SU-DHL-6 (cell line): ENCODE data around the gene RBM34.
"Not testable (repeated sequence)": the region's sequence is repeated elsewhere in the genome, so short reads cannot be mapped to it uniquely, and the experiment has no call there.

Experiments used
- H2AFZ ChIP-seq: fragments of 200-600 bp; sonication (generic); 2 replicates; pipeline ENCODE4 v1.6.1; 2014; ENCODE audit warnings: low read depth, mild to moderate bottlenecking, moderate library complexity, mixed read lengths, antibody characterized with exemption, low read length; ENCODE audit not compliant: severe bottlenecking
- H3F3A ChIP-seq: fragments of 200-600 bp; shearing (Covaris generic); 2 replicates; pipeline ENCODE4 v1.6.0; 2016; ENCODE audit warnings: antibody characterized with exemption, mild to moderate bottlenecking; ENCODE audit not compliant: insufficient read depth
- H3K27ac ChIP-seq: fragments of 200-600 bp; sonication (generic); 2 replicates; pipeline ENCODE4 v1.5.1; 2016; ENCODE audit warnings: low read depth, mild to moderate bottlenecking, low read length, moderate library complexity, mixed read lengths
- H3K27me3 ChIP-seq: fragments of 200-600 bp; sonication (generic), shearing (Covaris generic); 2 replicates; pipeline ENCODE4 v1.6.0; 2014; ENCODE audit warnings: mild to moderate bottlenecking, low read length
- H3K36me3 ChIP-seq: fragments of 200-600 bp; sonication (generic); 2 replicates; pipeline ENCODE4 v1.6.1; 2014; ENCODE audit warnings: mild to moderate bottlenecking, low read length, mixed read lengths
- H3K4me2 ChIP-seq: fragments of 300-600, 200-600 bp; shearing (Covaris generic), sonication (generic); 2 replicates; pipeline ENCODE4 v1.6.0; 2014; ENCODE audit warnings: low read length, low read depth, mild to moderate bottlenecking; ENCODE audit not compliant: poor library complexity, severe bottlenecking
- H3K4me3 ChIP-seq: fragments of 200-600 bp; sonication (generic); 2 replicates; pipeline ENCODE4 v1.5.1; 2014; ENCODE audit warnings: antibody characterized with exemption, low read length, mild to moderate bottlenecking, mixed read lengths; ENCODE audit not compliant: insufficient read depth, poor library complexity, severe bottlenecking
- H3K79me2 ChIP-seq: fragments of 200-600 bp; sonication (generic); 2 replicates; pipeline ENCODE4 v1.6.1; 2014; ENCODE audit warnings: mild to moderate bottlenecking, low read length, moderate library complexity; ENCODE audit not compliant: insufficient read depth
- H3K9ac ChIP-seq: fragments of 200-600 bp; sonication (generic); 2 replicates; pipeline ENCODE4 v1.7.0; 2014; ENCODE audit warnings: mild to moderate bottlenecking, low read length
- H3K9me2 ChIP-seq: fragments of 200-600 bp; sonication (generic); replicated peaks from 2 replicates; pipeline ENCODE4 v1.6.1; 2014; ENCODE audit warnings: low read length; ENCODE audit not compliant: insufficient read depth
- H3K9me3 ChIP-seq: fragments of 200-600 bp; sonication (generic); 2 replicates; pipeline ENCODE4 v1.6.1; 2014; ENCODE audit warnings: low read length, mixed read lengths; ENCODE audit not compliant: insufficient read depth
- H4K20me1 ChIP-seq: fragments of 200-600 bp; sonication (generic); 2 replicates; pipeline ENCODE4 v1.6.1; 2014; ENCODE audit warnings: low read depth, mild to moderate bottlenecking, antibody characterized with exemption, low read length, moderate library complexity, mixed read lengths
- EZH2phosphoT487 ChIP-seq: fragments of 200-600 bp; sonication (generic), shearing (Covaris generic); conservative IDR thresholded peaks from 2 replicates; pipeline ENCODE4 v1.6.1; 2018; ENCODE audit warnings: mild to moderate bottlenecking, antibody characterized with exemption, low read length, moderate library complexity, mixed read lengths
- TF ChIP-seq, protein P1 (sequence below): fragments of 200-600 bp; sonication (generic); IDR thresholded peaks from one replicate; pipeline ENCODE4 v1.5.1; 2017; ENCODE audit warnings: antibody characterized with exemption, mild to moderate bottlenecking, low read length, moderate library complexity; ENCODE audit not compliant: insufficient read depth, poor library complexity, severe bottlenecking

Gene RBM34

DNA sequence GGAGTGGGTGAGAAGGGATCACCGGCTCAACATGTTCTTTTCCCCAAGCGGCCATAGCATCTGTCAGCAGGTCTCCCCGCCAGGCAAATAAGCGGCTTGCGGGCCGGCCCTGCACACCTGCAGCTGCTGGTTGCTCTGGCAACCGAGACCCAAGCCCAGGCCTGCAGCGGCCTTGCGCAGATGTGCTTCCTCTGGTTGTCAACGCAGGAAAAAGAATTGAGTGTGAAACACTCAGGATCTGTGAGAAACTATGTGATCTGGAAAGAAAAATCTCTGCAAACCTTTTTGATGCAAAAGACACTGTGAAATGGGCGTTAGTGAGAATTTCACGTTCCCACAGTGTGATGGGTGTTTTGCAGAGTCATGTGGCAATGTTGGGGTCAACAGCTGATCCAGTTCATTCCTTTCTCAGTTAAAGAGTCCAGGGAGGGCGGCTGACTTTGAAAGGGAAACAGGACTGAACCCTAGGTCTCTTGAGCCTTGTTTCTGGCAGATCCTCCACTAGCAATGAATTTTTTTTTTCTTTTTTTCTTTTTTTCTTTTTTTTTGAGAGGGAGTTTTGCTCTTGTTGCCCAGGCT is 60.8 kb downstream of the RBM34 start:
- H3K4me2 ChIP-seq, result no peak overlapping the region
- no peaks in the 10 kb centered on the region for H4K20me1 ChIP-seq
- H3K27ac ChIP-seq, result no peak overlapping the region
- no peak for TF ChIP-seq EZH2phosphoT487
- TF ChIP-seq, protein P1, sequence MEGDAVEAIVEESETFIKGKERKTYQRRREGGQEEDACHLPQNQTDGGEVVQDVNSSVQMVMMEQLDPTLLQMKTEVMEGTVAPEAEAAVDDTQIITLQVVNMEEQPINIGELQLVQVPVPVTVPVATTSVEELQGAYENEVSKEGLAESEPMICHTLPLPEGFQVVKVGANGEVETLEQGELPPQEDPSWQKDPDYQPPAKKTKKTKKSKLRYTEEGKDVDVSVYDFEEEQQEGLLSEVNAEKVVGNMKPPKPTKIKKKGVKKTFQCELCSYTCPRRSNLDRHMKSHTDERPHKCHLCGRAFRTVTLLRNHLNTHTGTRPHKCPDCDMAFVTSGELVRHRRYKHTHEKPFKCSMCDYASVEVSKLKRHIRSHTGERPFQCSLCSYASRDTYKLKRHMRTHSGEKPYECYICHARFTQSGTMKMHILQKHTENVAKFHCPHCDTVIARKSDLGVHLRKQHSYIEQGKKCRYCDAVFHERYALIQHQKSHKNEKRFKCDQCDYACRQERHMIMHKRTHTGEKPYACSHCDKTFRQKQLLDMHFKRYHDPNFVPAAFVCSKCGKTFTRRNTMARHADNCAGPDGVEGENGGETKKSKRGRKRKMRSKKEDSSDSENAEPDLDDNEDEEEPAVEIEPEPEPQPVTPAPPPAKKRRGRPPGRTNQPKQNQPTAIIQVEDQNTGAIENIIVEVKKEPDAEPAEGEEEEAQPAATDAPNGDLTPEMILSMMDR, result no peak
- no peaks in the 10 kb centered on the region for H3K9me3 ChIP-seq
- H3K27me3 ChIP-seq, result no peaks in the 10 kb centered on the region
- no peak overlapping the region for H3K9ac ChIP-seq
- no peak overlapping the region for H2AFZ ChIP-seq
- H3K4me3 ChIP-seq, result no peak overlapping the region
- H3K36me3 ChIP-seq, result no peaks in the 10 kb centered on the region
- H3K9me2 ChIP-seq, result no peaks in the 10 kb centered on the region
- H3K79me2 ChIP-seq, result no peaks in the 10 kb centered on the region
- H3F3A ChIP-seq, result peaks cover 10% of the 10 kb centered on the region

DNA sequence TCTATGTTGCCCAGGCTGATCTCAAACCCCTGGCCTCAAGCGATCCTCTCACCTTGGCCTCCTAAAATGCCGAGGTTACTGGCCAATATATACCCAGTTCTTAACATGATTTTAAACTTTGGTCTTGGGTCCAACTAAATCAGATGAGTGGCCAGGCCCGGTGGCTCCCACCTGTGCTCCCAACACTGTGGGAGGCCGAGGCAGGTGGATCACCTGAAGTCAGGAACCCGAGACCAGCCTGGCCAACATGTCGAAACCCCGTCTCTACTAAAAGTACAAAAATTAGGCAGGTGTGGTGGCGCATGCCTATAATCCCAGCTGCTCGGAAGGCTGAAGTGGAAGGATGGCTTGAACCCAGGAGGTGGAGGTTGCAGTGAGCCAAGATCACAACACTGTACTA is 62.1 kb downstream of the RBM34 start:
- no peaks in the 10 kb centered on the region for H3K36me3 ChIP-seq
- no peak overlapping the region for H3K4me3 ChIP-seq
- no peak overlapping the region for H3K4me2 ChIP-seq
- TF ChIP-seq, protein P1, result no peak
- no peak for TF ChIP-seq EZH2phosphoT487
- H3K9me2 ChIP-seq, result no peaks in the 10 kb centered on the region
- no peaks in the 10 kb centered on the region for H4K20me1 ChIP-seq
- H2AFZ ChIP-seq, result no peak overlapping the region
- H3K9me3 ChIP-seq, result no peaks in the 10 kb centered on the region
- no peak overlapping the region for H3K27ac ChIP-seq
- no peaks in the 10 kb centered on the region for H3K79me2 ChIP-seq
- no peaks in the 10 kb centered on the region for H3F3A ChIP-seq
- H3K27me3 ChIP-seq, result no peaks in the 10 kb centered on the region
- no peak overlapping the region for H3K9ac ChIP-seq

DNA sequence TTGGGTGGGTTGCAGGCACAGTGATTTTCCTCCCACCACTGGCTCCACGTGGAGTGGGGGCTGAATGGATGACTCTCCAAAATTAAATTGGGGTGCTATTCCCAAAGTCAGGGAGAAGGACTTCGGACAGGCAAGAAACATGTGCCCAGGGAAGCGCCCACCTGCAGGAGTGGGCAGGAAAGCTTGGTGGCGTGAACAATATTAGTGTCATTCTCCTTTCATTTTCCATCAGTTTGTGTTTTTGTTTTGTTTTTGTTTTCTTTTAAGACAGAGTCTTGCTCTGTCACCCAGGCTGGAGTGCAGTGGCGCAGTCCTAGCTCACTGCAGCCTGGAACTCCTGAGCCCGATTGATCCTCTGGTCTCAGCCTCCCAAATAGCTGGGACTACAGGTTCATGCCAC is 62.5 kb downstream of the RBM34 start:
- H3K9me3 ChIP-seq, result no peaks in the 10 kb centered on the region
- no peak overlapping the region for H3K4me2 ChIP-seq
- TF ChIP-seq EZH2phosphoT487, result no peak
- TF ChIP-seq, protein P1, result no peak
- no peaks in the 10 kb centered on the region for H3K36me3 ChIP-seq
- no peaks in the 10 kb centered on the region for H4K20me1 ChIP-seq
- no peak overlapping the region for H3K27ac ChIP-seq
- no peaks in the 10 kb centered on the region for H3K9me2 ChIP-seq
- no peaks in the 10 kb centered on the region for H3F3A ChIP-seq
- no peak overlapping the region for H2AFZ ChIP-seq
- no peaks in the 10 kb centered on the region for H3K79me2 ChIP-seq
- H3K27me3 ChIP-seq, result no peaks in the 10 kb centered on the region
- no peak overlapping the region for H3K9ac ChIP-seq
- no peak overlapping the region for H3K4me3 ChIP-seq

DNA sequence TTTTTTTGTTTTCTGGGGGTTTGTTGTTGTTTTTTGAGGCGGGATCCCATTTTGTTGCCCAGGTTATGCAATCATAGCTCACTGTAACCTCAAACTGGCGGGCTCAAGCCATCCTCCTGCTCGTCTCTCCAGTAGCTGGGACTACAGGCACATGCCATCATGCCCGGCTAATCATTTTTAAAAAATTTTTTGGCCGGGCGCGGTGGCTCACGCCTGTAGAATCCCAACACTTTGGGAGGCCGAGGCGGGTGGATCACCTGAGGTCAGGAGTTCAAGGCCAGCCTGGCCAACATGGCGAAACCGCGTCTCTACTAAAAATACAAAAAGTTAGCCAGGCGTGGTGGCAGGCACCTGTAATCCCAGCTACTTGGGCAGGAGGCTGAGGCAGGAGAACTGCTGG is 63.5 kb downstream of the RBM34 start:
- H3K4me3 ChIP-seq, result not testable (repeated sequence)

More for the DNA sequence above, 63.5 kb downstream of the RBM34 start:
- not testable (repeated sequence) for H3K9me3 ChIP-seq, H3K79me2 ChIP-seq, H3K27ac ChIP-seq, H3K9me2 ChIP-seq, H3K4me2 ChIP-seq, H2AFZ ChIP-seq, H3K36me3 ChIP-seq, H3K27me3 ChIP-seq, H4K20me1 ChIP-seq, H3K9ac ChIP-seq, H3F3A ChIP-seq
